Fibroblast of lung (primary cell): ENCODE results near the gene SERPINB13.
"Not testable (repeated sequence)": the region's sequence is repeated elsewhere in the genome, so short reads cannot be mapped to it uniquely, and the experiment has no call there.

Experiments used
- CTCF ChIP-seq, 2 donors: IDR thresholded peaks in 1 of 2; conservative IDR thresholded peaks in 1 of 2; 1 replicate in 1 of 2; 2 replicates in 1 of 2; pipeline ENCODE4 v1.5.1; 2011 to 2012; ENCODE audit warnings: low read length in 2 of 2, control low read depth in 1 of 2, inconsistent platforms in 1 of 2, low read depth in 1 of 2, mild to moderate bottlenecking in 1 of 2
- EZH2 ChIP-seq: IDR thresholded peaks from 2 replicates; pipeline ENCODE4 v1.5.1; 2012; ENCODE audit warnings: low read length, control low read depth, mild to moderate bottlenecking; ENCODE audit errors: missing control alignments

DNA sequence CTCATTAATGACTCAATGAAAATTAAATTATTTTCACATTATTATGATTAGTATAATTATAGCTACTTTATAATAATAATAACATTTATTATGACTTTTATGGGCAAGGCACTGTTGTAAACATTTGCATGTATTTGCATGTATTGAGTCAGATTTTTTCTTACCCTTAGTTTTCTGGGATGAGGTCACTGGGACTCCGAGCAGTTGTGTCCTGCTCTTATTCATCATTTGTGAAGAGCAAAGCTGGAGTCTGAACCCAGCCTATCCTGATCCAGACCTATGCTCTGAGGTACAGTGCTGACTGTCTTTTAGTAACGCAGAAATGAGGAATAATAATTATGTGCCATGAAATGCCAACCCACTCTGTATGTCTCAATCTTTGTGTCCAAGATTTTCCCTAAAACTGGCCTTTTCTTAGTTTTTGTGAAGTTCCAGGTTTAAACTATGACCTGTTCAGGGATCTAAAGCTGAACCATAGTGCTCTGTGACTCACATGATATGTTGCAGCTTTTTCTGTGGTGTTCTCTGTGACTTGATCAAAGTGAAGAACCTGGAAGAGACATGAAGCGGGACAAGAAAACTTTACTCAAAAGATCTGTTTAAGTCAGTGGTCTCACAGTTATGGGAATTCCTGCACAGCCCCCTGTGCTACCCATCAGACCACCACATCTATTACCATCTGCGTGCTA is 55.7 kb downstream of the SERPINB13 start:
- not testable (repeated sequence) for TF ChIP-seq CTCF (conservative IDR thresholded peaks at IDR 0.05 in 1 of 2, IDR thresholded peaks at IDR 0.05 in 1 of 2; ENCODE audit: low read depth in 1 of 2, low read length in 2 of 2); EZH2
